ENCODE measurements around the gene FSD1.
A peak's percentile ranks its signal among the peaks of the same experiment; 100 is the strongest.
"Not testable (repeated sequence)": the region's sequence is repeated elsewhere in the genome, so short reads cannot be mapped to it uniquely, and the experiment has no call there.

The FSD1 gene

DNA sequence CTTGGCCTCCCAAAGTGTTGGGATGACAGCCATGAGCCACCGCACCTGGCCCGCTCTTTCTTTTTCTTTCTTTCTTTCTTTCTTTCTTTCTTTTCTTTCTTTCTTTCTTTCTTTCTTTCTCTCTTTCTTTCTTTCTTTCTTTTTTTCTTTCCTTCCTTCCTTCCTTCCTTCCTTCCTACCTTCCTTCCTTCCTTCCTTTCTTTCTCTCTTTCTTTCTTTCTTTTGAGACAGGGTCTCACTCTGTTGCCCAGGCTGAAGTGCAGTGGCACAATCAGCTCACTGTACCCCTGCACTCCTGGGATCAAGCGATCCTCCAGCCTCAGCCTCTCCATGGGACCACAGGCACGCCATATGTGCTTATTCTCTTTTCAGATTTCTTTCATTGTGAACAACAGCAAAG is 18.3 kb upstream of the FSD1 start:
- DNase-seq: not testable (repeated sequence)

DNA sequence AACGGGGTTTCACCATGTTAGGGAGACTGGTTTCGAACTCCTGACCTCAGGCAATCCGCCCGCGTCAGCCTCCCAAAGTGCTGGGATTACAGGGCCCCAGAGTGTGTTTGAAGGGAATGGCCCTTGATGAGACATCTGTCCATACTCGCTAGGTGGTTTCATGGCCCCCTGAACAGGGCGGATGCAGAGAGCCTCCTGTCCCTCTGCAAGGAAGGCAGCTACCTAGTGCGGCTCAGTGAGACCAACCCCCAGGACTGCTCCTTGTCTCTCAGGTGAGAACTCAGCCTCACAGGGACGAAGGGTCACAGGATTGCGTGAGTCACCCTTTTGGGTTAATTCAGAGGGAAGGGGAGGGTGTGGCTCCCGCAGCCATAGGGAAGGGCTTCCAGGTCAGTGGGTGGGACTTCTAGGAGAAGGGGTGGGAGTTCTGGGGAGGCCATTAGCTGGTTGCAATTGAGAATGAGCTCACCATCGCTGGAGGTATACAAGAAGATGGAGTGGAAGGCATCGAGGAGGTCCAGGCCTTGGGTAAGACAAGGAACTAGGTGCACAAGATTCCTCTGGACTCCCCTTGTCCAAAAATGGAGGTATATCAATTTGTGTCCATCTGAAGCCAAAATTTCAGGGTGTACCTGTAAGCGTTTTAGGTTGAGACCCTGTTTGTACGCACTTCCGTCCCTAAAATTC is 16.2 kb upstream of the FSD1 start:
- no peak for DNase-seq

DNA sequence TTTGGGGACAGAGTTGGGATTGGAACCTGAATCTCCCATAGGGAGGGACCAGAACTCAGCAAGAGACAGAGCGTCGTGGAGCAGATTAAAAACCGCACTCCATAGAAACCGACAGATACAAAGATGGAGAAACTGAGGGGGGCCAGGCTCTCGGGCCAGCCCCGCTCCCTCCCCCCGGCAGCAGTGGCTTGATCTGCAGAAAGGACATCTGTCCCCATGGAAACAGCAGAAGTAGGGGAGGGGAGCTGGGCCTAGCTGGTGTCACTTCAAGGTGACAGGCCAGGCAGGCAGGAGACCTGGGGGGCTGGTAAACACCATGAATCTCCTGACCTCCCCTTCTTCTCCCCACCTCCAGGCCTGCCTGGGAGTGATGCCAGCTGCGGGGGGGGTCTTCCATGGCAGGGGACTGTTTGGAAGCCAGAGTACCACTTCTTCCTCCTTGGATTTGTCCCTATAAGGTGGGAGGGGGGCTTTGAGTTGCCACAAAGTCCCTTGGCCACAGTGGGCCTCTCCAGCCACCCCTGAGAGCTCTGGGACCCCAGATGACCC is 13.1 kb upstream of the FSD1 start:
- no peak for DNase-seq

DNA sequence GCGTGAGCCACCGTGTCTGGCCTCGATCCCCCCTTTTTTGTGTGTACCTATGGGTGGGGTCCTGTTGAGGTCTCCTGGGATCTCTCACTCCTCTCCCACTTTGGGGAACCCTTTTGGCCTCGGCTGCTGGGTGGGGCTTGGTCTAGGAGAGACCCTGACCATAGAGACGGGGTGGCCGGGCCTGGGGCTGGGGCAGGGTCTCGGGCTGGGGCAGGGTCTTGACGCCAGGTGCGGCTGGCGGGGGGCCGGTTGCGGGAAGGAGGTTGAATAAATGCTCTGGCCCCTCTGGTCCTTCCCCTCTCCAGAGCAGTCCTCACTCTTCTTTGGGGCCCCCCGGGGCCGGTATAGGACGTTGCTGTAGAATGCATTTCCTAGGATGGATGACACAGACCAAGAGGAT is 11.9 kb upstream of the FSD1 start:
- DNase-seq: no peak

DNA sequence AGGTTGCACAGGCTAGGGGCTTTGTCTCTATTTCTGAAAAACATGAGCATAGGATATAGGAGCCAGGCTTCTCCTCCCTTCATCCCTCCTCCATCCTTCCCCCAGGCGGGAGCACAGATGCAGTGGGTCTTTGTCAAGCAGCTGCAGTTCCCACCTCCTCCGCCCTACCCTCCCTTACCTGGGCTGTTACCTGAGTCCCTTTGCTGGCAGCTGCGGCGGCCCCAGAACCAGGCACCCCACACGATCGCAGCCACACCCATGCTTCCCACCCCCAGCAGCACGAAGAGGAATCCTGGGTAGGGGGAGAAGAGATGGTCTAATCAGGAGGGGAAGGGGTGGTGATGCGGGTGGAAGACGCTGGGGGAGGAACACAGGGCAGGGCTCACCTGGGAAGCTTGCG is 10.0 kb upstream of the FSD1 start:
- no peak for DNase-seq

DNA sequence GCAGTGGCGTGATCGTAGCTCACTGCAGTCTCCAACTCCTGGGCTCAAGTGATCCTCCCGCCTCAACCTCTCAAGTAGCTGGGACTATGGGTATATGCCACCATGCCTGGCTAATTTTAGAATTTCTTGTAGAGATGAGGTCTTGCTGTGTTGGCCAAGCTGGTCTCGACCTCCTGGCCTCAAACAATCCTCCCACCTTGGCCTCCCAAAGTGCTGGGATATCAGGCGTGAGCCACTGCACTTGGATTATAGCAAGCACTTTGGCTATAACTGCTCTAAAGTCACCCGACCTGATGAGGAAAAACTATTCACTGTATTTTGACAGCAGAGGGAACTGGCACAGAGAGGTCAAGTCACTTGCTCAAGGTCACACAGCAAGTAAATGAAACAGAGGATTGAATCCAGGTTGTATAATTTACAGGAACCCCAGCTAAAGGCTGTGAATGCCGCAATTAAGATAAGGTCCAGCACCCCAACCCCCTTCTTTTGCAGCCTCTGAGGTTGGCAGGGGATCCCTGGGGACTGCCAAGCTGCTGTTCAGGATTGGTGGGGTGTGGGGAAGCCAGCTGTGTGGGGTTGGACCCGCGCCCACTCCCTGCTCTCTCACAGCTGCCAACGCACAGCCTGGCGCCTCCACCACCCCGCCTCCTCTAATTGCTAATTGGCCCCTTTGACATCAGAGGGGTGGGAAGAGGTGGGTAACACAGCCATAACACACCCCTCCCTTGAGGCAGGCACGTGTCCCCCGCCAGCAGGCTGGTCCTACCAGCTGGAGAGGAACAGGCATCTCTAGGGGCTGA is 8.2 kb upstream of the FSD1 start:
- DNase-seq: peak; percentile 9

DNA sequence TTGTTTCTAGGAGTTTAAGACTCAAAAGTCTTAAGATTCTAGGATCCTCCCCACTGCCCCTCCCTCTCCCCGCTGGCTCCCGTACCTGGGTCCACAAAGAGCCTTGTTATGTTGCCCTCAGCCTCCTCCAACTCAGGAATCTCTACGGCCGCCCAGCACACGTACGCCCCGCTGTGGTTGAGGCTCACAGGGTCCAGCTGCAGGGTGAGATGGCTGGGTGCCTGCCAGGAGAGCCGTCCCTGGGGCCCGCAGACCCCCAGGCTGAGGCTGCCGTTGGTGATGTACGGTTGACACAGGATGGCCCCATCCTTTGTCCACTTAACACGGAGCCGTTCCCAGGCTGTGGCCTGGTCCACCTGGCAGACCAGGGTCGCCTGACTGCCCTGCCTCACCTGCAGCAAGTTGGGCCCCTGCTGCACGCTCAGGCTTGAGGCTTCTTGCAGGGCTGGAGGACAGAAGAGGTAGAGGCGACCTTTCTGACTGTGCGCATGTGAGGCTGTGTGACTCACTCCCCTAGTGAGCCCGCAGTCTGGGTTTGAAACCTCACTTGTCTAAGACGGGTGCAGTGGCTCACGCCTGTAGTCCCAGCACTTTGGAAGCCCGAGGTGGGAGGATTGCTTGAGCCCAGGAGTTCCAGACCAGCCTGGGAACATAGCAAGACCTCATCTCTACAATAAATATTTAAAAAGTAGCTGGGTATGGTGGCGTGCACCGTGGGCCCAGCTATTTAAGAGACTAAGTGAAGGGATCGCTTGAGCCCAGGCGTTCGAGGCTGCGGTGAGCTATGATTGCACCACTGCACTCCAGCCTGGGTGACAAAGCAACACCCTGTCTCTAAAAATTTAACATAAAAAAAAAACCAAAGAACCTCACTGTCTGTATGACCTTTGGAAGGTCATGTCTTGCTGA is 6.2 kb upstream of the FSD1 start:
- DNase-seq: no peak

DNA sequence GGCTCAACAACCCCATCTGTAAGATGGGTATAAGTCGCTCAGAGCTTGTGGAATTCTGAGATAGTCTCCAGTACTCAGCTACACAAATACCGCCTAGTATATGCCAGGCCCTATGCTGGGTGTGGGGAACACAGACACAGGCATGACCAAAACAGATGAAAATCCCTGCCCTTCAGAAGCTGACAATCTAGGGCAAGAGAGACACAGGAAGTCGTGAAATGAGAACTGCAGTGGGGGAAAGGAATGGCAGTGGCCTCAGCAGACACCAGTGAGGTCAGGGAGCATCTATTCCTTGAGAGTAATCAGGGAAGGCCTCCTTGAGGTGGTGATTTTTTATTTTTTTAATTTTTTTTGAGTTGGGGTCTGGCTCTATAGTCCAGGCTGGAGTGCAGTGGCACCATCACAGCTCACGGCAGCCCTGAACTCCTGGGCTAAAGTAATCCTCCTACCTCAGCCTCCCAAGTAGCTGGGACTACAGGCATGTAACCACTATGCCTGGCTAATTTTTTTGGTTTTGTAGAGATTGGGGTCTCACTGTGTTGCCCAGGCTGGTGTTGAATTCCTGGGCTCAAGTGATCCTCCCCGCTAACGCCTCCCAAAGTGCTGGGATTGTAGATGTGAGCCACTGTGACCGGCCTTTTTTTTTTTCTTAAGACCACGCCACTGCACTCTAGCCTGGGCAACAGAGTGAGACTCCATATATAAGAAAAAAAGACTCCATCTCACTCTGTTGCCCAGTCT is 5.4 kb upstream of the FSD1 start:
- DNase-seq: no peak

DNA sequence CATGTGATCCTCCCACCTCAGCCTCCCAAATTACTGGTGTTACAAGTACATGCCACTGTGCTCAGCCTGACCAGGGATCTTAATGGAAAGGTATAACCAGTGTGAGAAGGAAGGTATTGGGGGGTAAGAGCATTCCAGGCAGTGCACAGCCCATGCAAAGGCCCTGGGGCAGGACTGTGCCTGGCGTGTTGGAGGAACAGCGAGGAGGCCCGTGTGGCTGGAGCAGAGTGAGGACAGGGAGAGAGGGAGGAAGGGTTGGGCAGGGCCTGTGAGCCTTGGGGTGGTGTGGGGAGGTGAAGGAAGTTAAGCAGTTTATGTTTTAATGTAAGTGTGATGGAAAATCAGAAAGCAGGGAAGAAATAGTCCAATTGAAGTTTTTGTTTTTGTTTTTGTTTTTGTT is 3.8 kb upstream of the FSD1 start:
- DNase-seq: no peak

DNA sequence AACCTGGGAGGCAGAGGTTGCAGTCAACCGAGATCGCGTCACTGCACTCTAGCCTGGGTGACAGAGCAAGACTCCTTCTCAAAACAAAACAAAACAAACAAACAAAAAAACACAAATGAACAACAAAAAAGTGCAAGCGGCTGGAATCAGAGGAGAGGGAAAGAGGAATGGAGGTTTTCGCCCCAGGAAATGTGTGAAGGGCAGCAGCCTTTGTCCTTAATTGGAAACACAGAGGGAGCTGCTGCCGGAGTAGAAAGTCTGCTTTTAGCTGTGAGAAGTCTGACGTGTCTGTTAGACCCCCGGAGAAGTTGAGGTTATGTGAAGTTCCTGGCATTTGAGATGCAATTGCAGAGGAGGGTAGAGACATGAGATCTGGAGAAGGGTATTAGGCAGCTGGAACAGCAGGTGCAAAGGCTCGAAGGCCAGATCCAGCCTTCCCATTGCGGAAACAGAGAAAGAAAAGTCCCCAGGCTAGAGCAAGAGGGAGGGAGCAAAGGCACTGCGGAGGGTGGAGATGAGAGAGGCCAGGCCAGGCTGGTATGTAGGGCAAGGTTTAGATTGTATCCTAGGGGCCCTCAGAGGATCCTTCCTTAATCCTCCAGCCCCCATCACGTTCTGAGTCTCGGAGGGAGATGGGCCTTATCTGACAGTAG is 2.7 kb upstream of the FSD1 start:
- no peak for DNase-seq

DNA sequence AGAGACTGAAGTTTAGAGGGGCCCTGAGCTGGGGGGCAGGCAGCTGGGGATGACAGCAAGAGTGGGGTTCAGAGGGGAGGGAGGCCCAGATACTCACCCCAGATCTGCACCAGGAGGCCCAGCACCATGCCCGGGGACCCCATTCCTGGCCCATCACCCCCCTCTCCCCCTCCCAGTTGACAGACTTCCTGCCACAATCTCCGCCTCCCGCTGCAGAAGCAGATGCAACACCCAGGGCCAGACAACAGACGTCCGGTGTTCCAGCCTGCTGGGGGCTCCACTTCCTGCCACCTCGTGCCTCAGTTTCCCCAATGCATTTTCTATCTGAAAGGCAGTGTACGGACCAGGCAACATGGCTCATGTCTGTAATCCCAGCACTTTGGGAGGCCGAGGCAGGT is 2.2 kb upstream of the FSD1 start, which contains the start of gene TMIGD2:
TSS of gene TMIGD2 (minus strand) at position 147 of the 398 bp plus-strand sequence. CDS start at position 143, 4 bp downstream.
- DNase-seq: no peak

DNA sequence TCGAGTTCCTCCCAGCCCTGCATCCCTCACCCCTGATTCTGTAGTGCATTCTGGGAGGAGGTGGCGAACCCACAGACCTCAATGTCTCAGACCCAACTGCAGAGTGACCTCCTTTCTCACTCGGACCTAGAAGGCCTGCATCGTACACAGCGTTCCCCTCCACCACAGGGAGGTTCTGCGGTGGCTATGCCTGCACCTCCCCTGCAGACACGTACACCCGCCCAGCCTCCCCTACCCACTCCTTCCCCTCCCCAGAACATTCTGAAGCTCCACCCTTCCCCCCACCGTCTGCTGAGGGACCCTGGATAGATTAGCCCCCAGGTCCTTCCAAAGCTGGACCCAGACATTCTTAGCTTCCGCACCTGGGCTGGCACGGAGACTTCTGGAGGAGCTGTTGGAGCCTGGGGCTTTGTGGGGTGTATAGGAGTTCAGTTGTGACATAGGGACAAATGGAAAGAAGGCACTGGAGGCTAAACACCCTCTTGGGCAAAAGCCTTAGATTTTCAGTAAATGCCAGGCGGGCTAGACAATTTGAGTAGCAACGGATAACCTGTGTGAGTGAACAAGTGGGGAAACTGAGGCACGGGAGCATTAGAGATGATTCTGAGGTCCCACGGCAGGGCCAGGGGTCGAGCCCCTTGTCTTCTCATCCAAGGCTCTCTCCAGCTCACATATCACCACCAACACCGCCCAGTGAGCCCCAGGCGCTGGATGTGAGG is 420 bp upstream of the FSD1 start:
- DNase-seq: no peak

DNA sequence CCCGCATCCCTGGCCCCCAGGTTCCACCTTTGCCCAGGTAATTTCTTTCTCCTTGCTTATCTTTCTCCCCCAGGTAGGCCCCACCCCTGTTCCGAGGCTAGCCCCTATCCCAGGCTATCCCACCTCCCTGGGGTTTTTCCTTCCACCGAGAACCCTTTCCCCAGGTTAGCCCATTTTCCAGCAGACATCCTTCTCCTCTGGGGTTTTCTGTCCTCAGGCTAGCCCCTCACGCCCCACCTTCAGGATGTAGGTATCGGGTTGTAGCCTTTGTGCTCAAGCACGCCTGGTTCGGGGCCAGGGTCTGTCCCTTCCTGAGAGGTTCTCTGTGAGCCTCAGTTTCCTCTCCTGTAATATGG is 837 bp downstream of the FSD1 start:
- no peak for DNase-seq

DNA sequence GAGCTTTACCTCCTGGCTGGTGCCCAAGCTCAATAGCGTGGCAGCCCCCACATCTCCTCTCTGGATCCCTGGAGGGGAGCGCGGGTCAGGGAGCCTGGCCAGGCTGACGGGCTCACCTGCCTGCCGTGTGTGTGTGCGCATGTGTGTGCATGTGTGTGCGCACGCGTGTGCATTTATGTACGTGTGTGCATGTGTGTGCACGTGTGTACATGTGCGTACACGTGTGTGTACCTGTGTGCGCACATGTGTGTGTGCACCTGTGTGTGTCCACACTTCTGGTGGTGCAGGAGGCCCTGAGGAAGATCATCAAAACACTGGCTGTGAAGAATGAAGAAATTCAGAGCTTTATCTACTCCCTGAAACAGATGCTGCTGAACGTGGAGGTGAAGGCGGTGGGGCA is 1.3 kb downstream of the FSD1 start:
- DNase-seq: no peak

DNA sequence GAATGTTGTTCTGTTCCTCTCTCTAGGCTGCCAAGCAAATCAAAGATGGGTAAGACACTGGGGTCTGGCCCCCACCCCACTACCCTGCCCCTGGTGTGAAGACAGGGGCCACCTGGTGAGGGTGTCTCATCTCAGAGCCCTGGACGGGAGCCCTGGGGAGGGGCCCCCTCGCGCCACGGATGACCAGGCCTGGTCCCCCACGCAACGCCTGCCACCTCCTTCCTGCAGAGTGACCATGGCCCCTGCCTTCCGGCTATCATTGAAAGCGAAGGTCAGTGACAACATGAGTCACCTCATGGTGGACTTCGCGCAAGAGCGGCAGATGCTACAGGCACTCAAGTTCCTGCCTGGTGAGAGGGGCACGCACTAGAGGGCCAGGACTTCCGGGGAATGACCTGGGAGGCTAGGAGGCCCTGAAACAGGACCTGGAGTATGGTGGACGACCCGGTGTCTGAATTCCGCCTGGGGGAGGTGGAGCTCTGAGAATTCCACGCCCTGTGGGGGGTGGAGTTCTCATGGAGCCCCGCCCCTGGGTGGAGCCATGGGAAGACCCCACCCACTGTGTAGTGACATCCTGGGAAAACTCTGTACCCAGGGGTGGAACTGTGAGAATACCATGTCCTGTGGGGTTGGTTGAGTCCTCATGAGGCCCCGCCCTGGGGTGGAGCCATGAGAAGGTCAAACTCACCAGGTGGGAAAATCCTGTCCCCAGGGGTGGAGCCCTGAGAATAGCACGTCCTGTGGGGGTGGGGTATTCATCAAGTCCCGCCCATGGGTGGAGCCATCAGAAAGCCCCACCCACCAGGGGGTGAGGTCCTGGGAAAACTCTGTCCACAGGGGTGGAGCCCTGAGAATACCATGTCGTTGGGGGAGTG is 6.1 kb downstream of the FSD1 start:
- no peak for DNase-seq

DNA sequence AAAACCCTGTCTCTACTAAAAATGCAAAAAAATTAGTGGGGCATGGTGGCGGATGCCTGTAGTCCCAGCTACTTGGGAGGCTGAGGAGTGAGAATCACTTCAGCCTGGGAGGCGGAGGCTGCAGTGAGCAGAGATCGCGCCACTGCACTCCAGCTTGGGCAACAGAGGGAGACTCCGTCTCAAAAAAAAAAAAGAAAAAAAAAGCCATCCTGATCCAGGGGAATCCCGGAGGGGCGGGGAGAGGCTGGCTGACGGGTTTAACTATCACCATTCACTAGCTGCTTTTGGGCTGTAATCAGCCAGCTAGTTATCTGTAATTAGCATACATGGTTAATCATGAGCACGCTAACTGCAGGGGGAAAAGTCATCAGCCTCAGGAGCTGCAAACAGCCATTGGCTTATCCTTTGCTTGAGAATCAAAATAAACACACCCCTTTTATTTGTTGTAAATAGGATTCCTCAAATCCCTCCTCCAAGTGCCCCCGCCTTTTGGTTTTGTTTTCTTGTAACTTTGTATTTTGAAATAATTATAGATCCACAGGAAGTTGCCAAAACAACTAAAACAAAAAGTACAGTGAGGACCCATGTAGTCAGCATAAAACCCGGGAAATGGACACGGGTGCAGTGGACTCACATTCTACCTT is 9.6 kb downstream of the FSD1 start:
- DNase-seq: no peak

DNA sequence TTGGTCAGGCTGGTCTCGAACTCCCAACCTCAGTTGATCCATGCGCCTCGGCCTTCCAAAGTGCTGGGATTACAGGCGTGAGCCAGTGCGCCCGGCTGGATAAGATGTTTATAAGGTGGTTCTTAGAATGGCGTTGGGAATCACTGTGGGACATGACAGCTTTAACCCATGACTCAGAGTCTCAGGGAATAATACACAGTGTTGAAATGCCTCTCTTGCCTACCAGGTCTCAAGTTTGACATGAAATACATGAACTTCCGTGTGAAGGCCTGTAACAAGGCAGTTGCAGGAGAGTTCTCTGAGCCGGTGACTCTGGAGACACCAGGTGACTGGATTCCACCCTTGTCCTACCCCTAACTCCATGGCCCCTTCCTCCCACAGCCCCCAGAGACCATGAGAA is 12.6 kb downstream of the FSD1 start:
- no peak for DNase-seq

DNA sequence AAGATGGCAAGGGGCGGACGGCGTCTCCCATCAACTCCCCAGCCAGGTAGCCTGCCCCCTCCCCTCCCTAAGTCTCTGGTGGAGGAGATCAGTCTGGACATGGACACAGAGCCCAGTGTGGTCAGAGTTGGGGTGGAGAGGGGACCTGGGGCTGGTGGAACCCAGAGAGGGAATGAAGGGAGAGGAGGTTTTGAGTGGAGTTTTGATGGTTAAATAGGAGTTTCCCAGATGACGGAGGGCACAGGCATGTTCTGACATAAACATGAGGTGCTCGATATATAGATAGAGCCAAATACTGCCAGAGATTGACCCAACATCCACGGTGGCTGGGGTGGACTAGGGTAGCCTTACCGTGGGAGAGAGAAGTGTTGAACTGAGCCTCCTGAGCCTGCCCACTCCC is 14.1 kb downstream of the FSD1 start:
- no peak for DNase-seq

DNA sequence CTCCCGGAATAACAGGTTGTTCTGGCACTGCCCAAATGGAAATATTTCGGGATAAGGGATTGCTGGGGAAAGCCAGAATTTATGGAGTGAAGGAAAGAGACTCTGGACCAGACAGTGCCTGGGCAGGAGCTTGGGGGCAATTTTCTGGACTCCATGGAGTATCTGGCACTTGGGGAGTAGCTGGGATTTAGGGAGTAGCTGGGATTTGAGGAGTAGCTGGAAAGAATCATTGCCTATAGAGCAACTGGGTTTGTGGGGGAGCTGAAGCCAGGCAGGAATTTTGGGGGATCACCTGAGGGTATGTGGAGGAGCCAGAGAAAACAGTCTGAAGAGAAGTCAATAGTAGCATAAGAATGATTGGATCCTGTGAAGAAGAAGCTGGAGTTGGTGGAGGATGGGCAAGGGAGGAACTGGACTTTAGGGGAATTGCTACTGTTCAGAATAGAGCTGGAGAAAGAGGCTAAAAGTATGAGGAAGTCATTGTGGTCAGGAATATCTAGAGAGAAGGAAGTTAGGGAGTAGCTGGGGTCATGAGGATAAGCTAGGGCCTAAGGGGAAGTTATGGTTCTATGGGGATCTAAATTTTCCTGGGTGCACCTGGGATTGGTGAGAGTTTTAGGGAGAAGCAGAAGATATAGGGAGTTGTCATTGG is 14.8 kb downstream of the FSD1 start:
- no peak for DNase-seq

Data from DMS153 (cell line).